Measurements from ENCODE around the gene RPAP2.
A peak's percentile ranks its signal among the peaks of the same experiment; 100 is the strongest.

The RPAP2 gene

GRCh38 chr1:92298213-92298572 lies 666 bp upstream of the RPAP2 start:
- Histone ChIP-seq H3K9ac (ENCODE audit: low read length) (peak overlapping the region; percentile 98), H3K27me3 (replicated peaks; ENCODE audit: control insufficient read depth, insufficient read depth, low read length) (no peaks in the 10 kb centered on the region), H3K4me3 (ENCODE audit: low read length) (peak overlapping the region; percentile 98), H3K9me3 (ENCODE audit: control insufficient read depth, low read length) (no peaks in the 10 kb centered on the region), H3K36me3 (ENCODE audit: control insufficient read depth, insufficient read depth, low read length, severe bottlenecking) (peaks cover 27% of the 10 kb centered on the region), H3K4me1 (ENCODE audit: control insufficient read depth, insufficient read depth, low read length) (peaks cover 20% of the 10 kb centered on the region)
- DNase-seq (ENCODE audit: low read depth) = peak; percentile 53

- DNase-seq (ENCODE audit: low read depth) = peak; percentile 12
- H3K9ac ChIP-seq (ENCODE audit: low read length) = peak overlapping the region; percentile 98
- H3K4me3 ChIP-seq (ENCODE audit: low read length) = peak overlapping the region; percentile 98
- H3K9me3 ChIP-seq (ENCODE audit: control insufficient read depth, low read length) = no peaks in the 10 kb centered on the region
- peaks cover 20% of the 10 kb centered on the region for H3K4me1 ChIP-seq (ENCODE audit: control insufficient read depth, insufficient read depth, low read length)
- H3K27me3 ChIP-seq (replicated peaks; ENCODE audit: control insufficient read depth, insufficient read depth, low read length) = no peaks in the 10 kb centered on the region
- H3K36me3 ChIP-seq (ENCODE audit: control insufficient read depth, insufficient read depth, low read length, severe bottlenecking) = peaks cover 28% of the 10 kb centered on the region
These were observed 755 bp downstream of the RPAP2 start for GRCh38 chr1:92299477-92300150.

GRCh38 chr1:92301021-92301420 lies 2.2 kb downstream of the RPAP2 start:
- Histone ChIP-seq H3K36me3 (ENCODE audit: control insufficient read depth, insufficient read depth, low read length, severe bottlenecking) (peaks cover 34% of the 10 kb centered on the region), H3K9ac (ENCODE audit: low read length) (no peak overlapping the region), H3K4me3 (ENCODE audit: low read length) (no peak overlapping the region)

GRCh38 chr1:92306020-92306419 lies 7.2 kb downstream of the RPAP2 start:
- Histone ChIP-seq H3K9ac (ENCODE audit: low read length) (no peak overlapping the region), H3K4me3 (ENCODE audit: low read length) (no peak overlapping the region), H3K27me3 (replicated peaks; ENCODE audit: control insufficient read depth, insufficient read depth, low read length) (no peaks in the 10 kb centered on the region), H3K36me3 (ENCODE audit: control insufficient read depth, insufficient read depth, low read length, severe bottlenecking) (peaks cover 62% of the 10 kb centered on the region), H3K4me1 (ENCODE audit: control insufficient read depth, insufficient read depth, low read length) (peaks cover 9% of the 10 kb centered on the region), H3K9me3 (ENCODE audit: control insufficient read depth, low read length) (no peaks in the 10 kb centered on the region)
- DNase-seq (ENCODE audit: low read depth) = no peak

More at GRCh38 chr1:92301021-92301420, 2.2 kb downstream of the RPAP2 start:
- Histone ChIP-seq H3K27me3 (replicated peaks; ENCODE audit: control insufficient read depth, insufficient read depth, low read length) (no peaks in the 10 kb centered on the region), H3K9me3 (ENCODE audit: control insufficient read depth, low read length) (no peaks in the 10 kb centered on the region), H3K4me1 (ENCODE audit: control insufficient read depth, insufficient read depth, low read length) (peaks cover 23% of the 10 kb centered on the region)
- no peak for DNase-seq (ENCODE audit: low read depth)

GRCh38 chr1:92307980-92308379 lies 9.1 kb downstream of the RPAP2 start:
- Histone ChIP-seq H3K27me3 (replicated peaks; ENCODE audit: control insufficient read depth, insufficient read depth, low read length) (no peaks in the 10 kb centered on the region), H3K4me1 (ENCODE audit: control insufficient read depth, insufficient read depth, low read length) (peaks cover 21% of the 10 kb centered on the region), H3K4me3 (ENCODE audit: low read length) (no peak overlapping the region), H3K9me3 (ENCODE audit: control insufficient read depth, low read length) (no peaks in the 10 kb centered on the region), H3K9ac (ENCODE audit: low read length) (no peak overlapping the region), H3K36me3 (ENCODE audit: control insufficient read depth, insufficient read depth, low read length, severe bottlenecking) (peaks cover 65% of the 10 kb centered on the region)
- DNase-seq (ENCODE audit: low read depth) = no peak

- Histone ChIP-seq H3K27me3 (replicated peaks; ENCODE audit: control insufficient read depth, insufficient read depth, low read length) (no peaks in the 10 kb centered on the region), H3K9me3 (ENCODE audit: control insufficient read depth, low read length) (no peaks in the 10 kb centered on the region), H3K4me3 (ENCODE audit: low read length) (no peak overlapping the region), H3K9ac (ENCODE audit: low read length) (no peak overlapping the region), H3K36me3 (ENCODE audit: control insufficient read depth, insufficient read depth, low read length, severe bottlenecking) (peaks cover 57% of the 10 kb centered on the region), H3K4me1 (ENCODE audit: control insufficient read depth, insufficient read depth, low read length) (peaks cover 21% of the 10 kb centered on the region)
- peak; percentile 61 for DNase-seq (ENCODE audit: low read depth)
These were observed 11.3 kb downstream of the RPAP2 start for GRCh38 chr1:92310185-92310597.

- peaks cover 19% of the 10 kb centered on the region for H3K4me1 ChIP-seq (ENCODE audit: control insufficient read depth, insufficient read depth, low read length)
- peaks cover 31% of the 10 kb centered on the region for H3K36me3 ChIP-seq (ENCODE audit: control insufficient read depth, insufficient read depth, low read length, severe bottlenecking)
- H3K9ac ChIP-seq (ENCODE audit: low read length) = no peak overlapping the region
- H3K27me3 ChIP-seq (replicated peaks; ENCODE audit: control insufficient read depth, insufficient read depth, low read length) = no peaks in the 10 kb centered on the region
- DNase-seq (ENCODE audit: low read depth) = no peak
- no peaks in the 10 kb centered on the region for H3K9me3 ChIP-seq (ENCODE audit: control insufficient read depth, low read length)
- H3K4me3 ChIP-seq (ENCODE audit: low read length) = no peak overlapping the region
These were observed 15.2 kb downstream of the RPAP2 start for GRCh38 chr1:92314024-92314423.

GRCh38 chr1:92315766-92316599 lies 17.1 kb downstream of the RPAP2 start:
- Histone ChIP-seq H3K4me1 (ENCODE audit: control insufficient read depth, insufficient read depth, low read length) (peaks cover 13% of the 10 kb centered on the region), H3K9me3 (ENCODE audit: control insufficient read depth, low read length) (no peaks in the 10 kb centered on the region), H3K27me3 (replicated peaks; ENCODE audit: control insufficient read depth, insufficient read depth, low read length) (no peaks in the 10 kb centered on the region), H3K9ac (ENCODE audit: low read length) (no peak overlapping the region), H3K4me3 (ENCODE audit: low read length) (no peak overlapping the region), H3K36me3 (ENCODE audit: control insufficient read depth, insufficient read depth, low read length, severe bottlenecking) (peaks cover 36% of the 10 kb centered on the region)
- no peak for DNase-seq (ENCODE audit: low read depth)

GRCh38 chr1:92317836-92318493 lies 19.1 kb downstream of the RPAP2 start:
- DNase-seq (ENCODE audit: low read depth) = no peak
- no peaks in the 10 kb centered on the region for H3K4me1 ChIP-seq (ENCODE audit: control insufficient read depth, insufficient read depth, low read length)
- H3K36me3 ChIP-seq (ENCODE audit: control insufficient read depth, insufficient read depth, low read length, severe bottlenecking) = peaks cover 34% of the 10 kb centered on the region
- H3K4me3 ChIP-seq (ENCODE audit: low read length) = no peak overlapping the region
- no peaks in the 10 kb centered on the region for H3K9me3 ChIP-seq (ENCODE audit: control insufficient read depth, low read length)
- no peak overlapping the region for H3K9ac ChIP-seq (ENCODE audit: low read length)
- no peaks in the 10 kb centered on the region for H3K27me3 ChIP-seq (replicated peaks; ENCODE audit: control insufficient read depth, insufficient read depth, low read length)

- Histone ChIP-seq H3K9ac (ENCODE audit: low read length) (no peak overlapping the region), H3K36me3 (ENCODE audit: control insufficient read depth, insufficient read depth, low read length, severe bottlenecking) (peaks cover 62% of the 10 kb centered on the region), H3K4me3 (ENCODE audit: low read length) (no peak overlapping the region), H3K9me3 (ENCODE audit: control insufficient read depth, low read length) (peaks cover 21% of the 10 kb centered on the region), H3K4me1 (ENCODE audit: control insufficient read depth, insufficient read depth, low read length) (no peaks in the 10 kb centered on the region), H3K27me3 (replicated peaks; ENCODE audit: control insufficient read depth, insufficient read depth, low read length) (no peaks in the 10 kb centered on the region)
- no peak for DNase-seq (ENCODE audit: low read depth)
These were observed 24.9 kb downstream of the RPAP2 start for GRCh38 chr1:92323473-92324453.
